Neuron (in vitro differentiated cells): Measurements from ENCODE around the gene ZBTB6.
A peak's percentile ranks its signal among the peaks of the same experiment; 100 is the strongest.

Source experiments
- H2AFZ ChIP-seq: one replicate; pipeline ENCODE4 v1.6.1; 2013; ENCODE audit warnings: low read depth, mild to moderate bottlenecking, inconsistent platforms, low read length, moderate library complexity
- H3K27me3 ChIP-seq: one replicate; pipeline ENCODE4 v1.6.1; 2013; ENCODE audit warnings: low read length; ENCODE audit not compliant: insufficient read depth
- H3K36me3 ChIP-seq: one replicate; pipeline ENCODE4 v1.6.1; 2013; ENCODE audit warnings: low read length; ENCODE audit not compliant: insufficient read depth
- H3K4me1 ChIP-seq: one replicate; pipeline ENCODE4 v1.6.1; 2013; ENCODE audit warnings: low read length; ENCODE audit not compliant: insufficient read depth
- H3K4me3 ChIP-seq: 2 replicates; pipeline ENCODE4 v1.5.1; 2013; ENCODE audit warnings: mild to moderate bottlenecking, low read length, moderate library complexity
- H3K9me3 ChIP-seq: one replicate; pipeline ENCODE4 v1.6.1; 2013; ENCODE audit warnings: low read length

ZBTB6 gene

DNA sequence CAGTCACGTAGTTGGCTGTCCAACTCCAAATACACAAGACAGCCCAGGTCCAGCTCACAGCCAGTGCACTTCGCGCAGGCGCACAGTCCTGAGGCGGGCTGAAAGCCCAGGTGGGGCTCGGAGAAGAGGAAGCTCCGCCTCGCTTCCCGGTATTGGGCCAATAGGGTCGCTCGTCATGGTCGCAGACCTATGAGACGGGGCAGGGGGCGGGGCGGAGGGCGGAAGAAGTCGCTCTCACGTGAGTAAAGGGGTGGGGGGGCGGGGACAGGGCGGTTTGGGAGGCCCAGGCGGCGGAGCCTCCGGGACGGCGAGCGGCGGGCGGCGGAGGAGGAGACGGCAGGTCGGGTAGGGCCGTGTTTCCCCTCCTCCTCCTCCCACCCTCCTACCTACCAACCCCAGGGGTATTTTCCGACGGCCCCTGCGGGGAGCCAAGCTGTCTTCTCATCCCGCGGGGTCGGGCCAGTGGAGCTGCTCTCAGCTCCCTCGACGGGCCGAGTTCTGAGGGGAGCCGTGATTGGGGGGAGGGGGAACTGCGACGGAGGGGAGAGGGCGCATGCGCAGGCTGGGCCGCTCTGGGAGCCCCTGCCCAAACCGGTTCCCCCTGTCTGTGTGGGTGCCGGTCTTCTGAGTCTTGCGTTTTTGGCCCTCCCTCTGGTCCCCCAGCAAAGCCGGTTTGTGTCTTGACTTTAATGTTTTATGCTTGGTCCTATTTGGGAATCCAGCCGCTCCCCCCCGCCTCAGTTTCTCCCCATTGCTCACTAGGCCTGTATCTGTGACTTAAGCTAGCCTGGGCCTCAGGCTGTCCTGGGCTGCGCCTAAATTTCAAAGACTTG lies 27.8 kb upstream of the ZBTB6 start, which contains the start of gene RABGAP1:
Gene RABGAP1 (plus strand): TSS at position 272 of the 833 bp plus-strand sequence. CDS start 16,040 bp downstream, outside the sequence.
- Histone ChIP-seq H3K4me3 (peak within 1 kb of the TSS; percentile 71), H3K36me3 (peaks cover 17% of the 10 kb centered on the region), H2AFZ (peak within 1 kb of the TSS; percentile 0), H3K27me3 (no peaks in the 10 kb centered on the region), H3K9me3 (no peaks in the 10 kb centered on the region), H3K4me1 (peaks cover 15% of the 10 kb centered on the region)

DNA sequence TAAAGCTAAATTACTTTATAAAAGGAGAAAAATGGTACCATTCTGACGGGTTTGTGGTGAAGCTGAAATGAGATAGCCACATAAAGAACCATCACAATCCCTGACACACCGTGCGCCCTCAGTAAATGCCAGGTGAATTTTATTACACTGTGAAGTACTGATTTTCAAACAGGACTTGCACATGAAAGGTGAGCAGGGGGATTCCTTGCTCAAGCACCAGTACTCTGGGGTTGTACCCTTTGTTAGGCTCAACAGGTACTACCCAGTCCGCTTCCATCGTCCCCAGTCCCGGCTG lies 27.3 kb upstream of the ZBTB6 start:
- Histone ChIP-seq H3K36me3 (peaks cover 17% of the 10 kb centered on the region), H3K4me3 (peak overlapping the region; percentile 42), H3K4me1 (peaks cover 15% of the 10 kb centered on the region), H2AFZ (peak overlapping the region; percentile 0), H3K9me3 (no peaks in the 10 kb centered on the region), H3K27me3 (no peaks in the 10 kb centered on the region)

DNA sequence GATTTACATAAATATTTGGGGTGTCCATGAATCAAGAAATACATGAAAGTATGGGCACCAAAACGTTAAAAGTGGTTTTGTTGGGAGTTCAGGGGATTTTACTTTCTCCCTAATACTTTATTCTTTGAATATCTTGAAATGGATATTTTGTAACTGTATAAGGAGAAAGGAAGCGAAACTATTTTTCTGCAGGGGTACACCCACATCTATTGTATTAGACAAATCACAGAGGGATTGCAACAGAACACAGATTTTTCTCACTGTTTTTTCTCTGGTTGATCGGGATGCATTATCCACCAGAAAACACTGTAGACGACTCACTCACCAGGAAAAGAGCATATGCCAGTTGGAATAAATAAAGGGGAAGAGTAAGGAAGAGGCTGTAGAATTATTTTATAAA lies 26.5 kb upstream of the ZBTB6 start:
- H3K36me3 ChIP-seq = peaks cover 17% of the 10 kb centered on the region

DNA sequence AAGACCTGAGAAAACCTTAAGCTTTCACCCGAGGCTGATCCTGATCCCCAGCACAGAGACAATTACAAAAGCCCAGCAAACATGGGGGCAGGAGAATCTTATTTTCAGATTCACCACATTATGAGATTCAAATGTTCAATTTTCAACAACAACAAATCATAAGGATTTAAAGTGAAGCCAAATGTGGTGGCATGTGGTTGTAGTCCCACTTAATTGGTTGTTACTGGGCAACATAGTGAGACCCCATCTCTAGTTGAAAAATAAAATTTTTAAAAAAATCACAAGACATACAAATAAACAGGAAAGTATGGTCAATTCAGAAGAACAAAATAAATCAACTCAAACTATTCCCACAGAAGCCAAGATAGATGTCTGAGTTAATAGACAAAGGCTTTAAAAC lies 23.8 kb upstream of the ZBTB6 start:
- Histone ChIP-seq H3K27me3 (no peaks in the 10 kb centered on the region), H3K4me1 (peaks cover 15% of the 10 kb centered on the region), H3K36me3 (peaks cover 14% of the 10 kb centered on the region), H2AFZ (no peak overlapping the region), H3K4me3 (no peak overlapping the region), H3K9me3 (no peaks in the 10 kb centered on the region)

More for the DNA sequence above, 26.5 kb upstream of the ZBTB6 start:
- no peak overlapping the region for H2AFZ ChIP-seq
- no peak overlapping the region for H3K4me3 ChIP-seq
- no peaks in the 10 kb centered on the region for H3K27me3 ChIP-seq
- H3K9me3 ChIP-seq = no peaks in the 10 kb centered on the region
- H3K4me1 ChIP-seq = peaks cover 15% of the 10 kb centered on the region

DNA sequence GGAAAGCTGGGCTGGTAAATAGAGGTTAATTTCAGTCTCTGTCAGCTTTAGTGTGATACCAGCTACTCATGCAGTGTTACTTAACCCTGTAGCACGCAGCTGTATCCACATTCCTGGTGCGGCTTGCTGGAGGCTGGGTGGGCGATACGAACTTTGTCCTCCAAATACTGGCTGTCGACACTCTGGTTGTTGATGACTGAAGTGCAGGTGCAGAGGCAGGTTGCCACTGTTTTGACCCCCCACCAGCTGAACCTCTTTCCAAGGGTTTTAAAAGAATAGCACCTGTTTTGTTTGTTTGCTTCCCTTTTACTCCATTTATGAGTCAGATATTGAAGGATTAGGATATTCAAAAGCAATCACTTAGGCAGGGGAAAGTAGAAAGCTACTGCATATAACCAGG lies 23.3 kb upstream of the ZBTB6 start:
- H3K36me3 ChIP-seq = peaks cover 14% of the 10 kb centered on the region

DNA sequence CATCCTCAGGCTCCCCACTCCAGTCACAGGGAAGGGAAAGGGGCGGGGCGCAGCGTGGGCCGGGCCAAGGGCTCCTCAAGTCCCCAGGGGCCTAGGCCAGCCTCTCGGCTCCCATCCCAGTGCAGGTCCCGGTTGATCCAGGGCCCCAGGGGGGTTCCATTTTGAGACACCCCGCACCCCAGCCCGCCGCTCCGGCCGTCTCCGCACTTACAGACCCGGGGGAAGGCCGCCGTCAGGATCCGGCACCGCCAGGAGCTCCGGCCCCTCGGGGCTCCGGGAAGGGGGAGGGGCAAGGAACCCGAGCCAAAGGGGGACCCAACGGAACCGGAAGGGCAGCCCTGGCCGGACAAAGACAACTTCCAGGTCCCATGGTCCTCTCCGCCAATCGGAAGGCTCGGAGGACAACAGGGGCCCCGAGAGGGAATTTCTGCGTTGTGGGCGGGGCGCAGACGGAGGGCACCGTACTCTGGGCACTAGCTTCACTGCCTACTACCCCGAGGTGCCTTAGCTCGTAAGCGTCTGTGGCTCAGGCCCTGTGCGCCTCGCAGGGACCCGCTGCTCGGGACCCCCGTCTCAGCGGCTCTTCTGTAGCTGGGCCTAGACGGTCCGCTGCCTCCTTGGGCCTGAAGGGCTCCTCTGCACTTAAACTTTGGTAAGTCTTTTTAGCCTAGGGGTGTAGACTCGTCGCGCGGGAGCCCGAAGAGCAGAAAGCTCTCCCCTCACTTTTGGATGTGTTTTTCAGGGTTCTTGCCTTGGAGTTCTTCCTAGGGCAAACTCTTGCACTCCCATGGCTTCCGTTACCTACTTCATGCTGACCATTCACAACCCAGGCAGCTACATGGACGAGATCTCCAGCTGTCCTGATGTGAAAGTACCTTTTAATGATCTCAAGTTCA lies 18.4 kb upstream of the ZBTB6 start, which contains the start of gene ZBTB26:
Gene ZBTB26 (minus strand): TSS at position 287 of the 896 bp plus-strand sequence. CDS start 11,578 bp downstream, outside the sequence.
- Histone ChIP-seq H3K9me3 (no peaks in the 10 kb centered on the region), H3K4me3 (peak within 1 kb of the TSS; percentile 89), H3K36me3 (peaks cover 6% of the 10 kb centered on the region), H2AFZ (peak within 1 kb of the TSS; percentile 35), H3K4me1 (peaks cover 21% of the 10 kb centered on the region), H3K27me3 (no peaks in the 10 kb centered on the region)

More for the DNA sequence above, 23.3 kb upstream of the ZBTB6 start:
- H3K4me1 ChIP-seq = peaks cover 13% of the 10 kb centered on the region
- no peak overlapping the region for H3K4me3 ChIP-seq
- H2AFZ ChIP-seq = no peak overlapping the region
- no peaks in the 10 kb centered on the region for H3K27me3 ChIP-seq
- no peaks in the 10 kb centered on the region for H3K9me3 ChIP-seq

DNA sequence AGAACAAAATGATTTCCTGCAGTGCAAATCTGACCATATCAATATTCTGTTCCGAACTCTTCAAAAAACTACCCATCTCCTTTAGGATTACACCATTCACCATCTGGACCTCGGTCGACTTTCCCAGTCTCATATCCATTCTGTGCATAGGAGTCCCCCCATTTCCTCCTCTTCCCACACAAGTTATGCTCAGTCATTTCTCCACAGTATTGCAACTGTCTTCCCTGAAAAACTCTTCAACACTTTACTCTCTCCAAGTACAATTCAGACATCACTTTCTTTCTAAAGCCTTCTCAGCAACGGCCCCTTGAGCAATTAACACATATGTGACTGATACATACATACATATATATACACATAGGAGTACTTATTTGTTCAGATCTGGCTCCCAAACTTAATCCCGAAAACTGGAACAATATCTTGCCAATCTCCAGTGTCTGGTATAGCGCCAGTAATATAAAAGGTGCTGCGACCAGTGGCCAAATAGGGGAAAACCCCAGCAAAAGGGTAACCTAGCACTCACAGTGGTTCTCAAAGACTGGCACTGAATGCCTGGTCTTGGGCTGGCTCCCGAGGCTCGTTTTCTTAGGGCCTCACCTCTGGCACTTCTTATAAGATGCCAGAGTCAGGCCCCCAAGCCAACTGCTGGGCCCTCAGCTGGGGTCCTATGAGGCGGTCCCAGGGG lies 17.6 kb upstream of the ZBTB6 start:
- peak overlapping the region; percentile 89 for H3K4me3 ChIP-seq
- H3K36me3 ChIP-seq = peaks cover 4% of the 10 kb centered on the region
- peaks cover 21% of the 10 kb centered on the region for H3K4me1 ChIP-seq
- H3K27me3 ChIP-seq = no peaks in the 10 kb centered on the region
- no peaks in the 10 kb centered on the region for H3K9me3 ChIP-seq
- H2AFZ ChIP-seq = peak overlapping the region; percentile 35

DNA sequence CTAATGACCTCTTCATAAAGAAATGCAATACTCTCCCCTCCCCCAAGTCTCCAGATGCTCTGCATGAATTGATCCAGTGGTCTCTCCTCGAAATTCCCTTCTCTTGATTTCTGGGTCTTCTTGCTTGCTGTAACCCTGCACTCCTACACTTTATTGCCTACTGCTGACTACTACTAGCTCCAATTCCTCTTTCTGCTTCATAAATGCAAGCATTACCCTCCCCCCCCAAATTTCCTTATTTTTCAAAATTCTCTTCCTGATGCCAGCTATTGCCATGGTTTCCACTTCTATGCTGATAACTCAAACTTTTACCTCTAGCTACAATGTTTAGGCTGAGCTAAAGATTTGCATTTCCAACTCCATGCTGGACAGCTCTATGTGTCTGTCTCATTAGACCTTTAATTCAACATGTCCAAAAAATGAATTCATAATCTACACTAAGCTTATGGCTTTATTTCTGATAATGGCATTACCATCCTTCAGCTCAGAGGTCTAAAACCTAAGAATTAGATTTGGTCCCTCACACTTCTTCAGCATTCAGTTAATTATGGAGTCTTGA lies 16.8 kb upstream of the ZBTB6 start:
- Histone ChIP-seq H3K9me3 (no peaks in the 10 kb centered on the region), H2AFZ (no peak overlapping the region), H3K4me1 (peaks cover 21% of the 10 kb centered on the region), H3K27me3 (no peaks in the 10 kb centered on the region), H3K4me3 (peak overlapping the region; percentile 89), H3K36me3 (peaks cover 5% of the 10 kb centered on the region)

DNA sequence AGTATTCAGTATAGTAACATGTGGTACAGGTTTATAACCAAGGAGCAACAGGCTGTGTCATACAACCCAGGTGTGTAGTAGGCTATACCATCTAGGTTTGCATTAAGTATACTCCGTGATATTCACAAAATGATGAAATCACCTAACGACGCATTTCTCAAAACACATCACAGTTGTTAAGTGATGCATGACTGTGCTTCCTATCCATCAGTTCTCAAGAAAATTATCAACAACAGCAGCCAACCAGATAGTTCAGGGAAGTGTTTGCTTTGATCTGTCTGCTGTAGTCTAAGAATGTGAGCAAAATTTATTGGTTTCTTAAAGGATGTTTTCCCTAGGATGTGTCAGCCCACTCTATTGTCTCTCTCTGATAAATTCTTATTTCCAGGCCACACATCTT lies 10.8 kb upstream of the ZBTB6 start:
- no peak overlapping the region for H2AFZ ChIP-seq
- H3K27me3 ChIP-seq = no peaks in the 10 kb centered on the region
- H3K4me1 ChIP-seq = peaks cover 11% of the 10 kb centered on the region
- H3K36me3 ChIP-seq = peaks cover 18% of the 10 kb centered on the region
- no peaks in the 10 kb centered on the region for H3K9me3 ChIP-seq
- no peak overlapping the region for H3K4me3 ChIP-seq

DNA sequence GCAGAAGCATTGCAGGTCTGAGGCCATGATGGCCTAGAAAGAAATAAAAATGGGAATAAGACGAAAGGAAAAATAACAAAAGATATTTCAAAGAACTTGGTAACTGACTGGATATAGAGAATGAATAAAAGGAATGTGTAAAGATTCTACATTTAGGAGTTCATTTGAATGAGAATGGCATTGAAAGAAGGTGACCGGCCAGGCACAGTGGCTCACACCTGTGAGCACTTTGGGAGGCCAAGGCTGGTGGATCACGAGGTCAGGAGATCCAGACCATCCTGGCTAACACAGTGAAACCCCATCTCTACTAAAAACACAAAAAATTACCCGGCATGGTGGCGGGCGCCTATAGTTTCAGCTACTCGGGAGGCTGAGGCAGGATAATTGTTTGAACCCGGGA lies 9.6 kb upstream of the ZBTB6 start:
- no peaks in the 10 kb centered on the region for H3K9me3 ChIP-seq
- H3K4me3 ChIP-seq = no peak overlapping the region
- H3K27me3 ChIP-seq = no peaks in the 10 kb centered on the region
- H2AFZ ChIP-seq = no peak overlapping the region
- peaks cover 11% of the 10 kb centered on the region for H3K4me1 ChIP-seq
- H3K36me3 ChIP-seq = peaks cover 25% of the 10 kb centered on the region

DNA sequence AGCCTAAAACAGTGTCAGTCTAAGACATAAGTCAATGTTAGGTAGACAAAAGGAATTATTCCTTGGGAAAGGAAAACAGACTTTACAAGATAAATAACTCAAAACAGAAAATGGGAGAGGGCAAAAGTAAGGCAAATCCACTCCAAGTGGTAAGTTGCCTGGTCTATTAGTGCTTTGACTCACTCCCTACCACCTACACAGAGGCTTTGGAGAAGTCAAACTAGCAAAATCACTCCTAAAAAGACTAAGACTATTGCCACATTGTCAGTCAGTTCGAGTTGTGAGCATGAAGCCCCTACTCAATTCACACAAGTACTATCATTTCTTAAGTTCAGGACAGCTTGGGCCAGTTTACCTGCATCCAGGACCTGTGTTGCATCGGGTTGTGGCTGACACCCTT lies 5.2 kb upstream of the ZBTB6 start:
- H2AFZ ChIP-seq = no peak overlapping the region
- H3K27me3 ChIP-seq = no peaks in the 10 kb centered on the region
- H3K36me3 ChIP-seq = peaks cover 23% of the 10 kb centered on the region
- no peaks in the 10 kb centered on the region for H3K9me3 ChIP-seq
- H3K4me1 ChIP-seq = peaks cover 11% of the 10 kb centered on the region
- no peak overlapping the region for H3K4me3 ChIP-seq

DNA sequence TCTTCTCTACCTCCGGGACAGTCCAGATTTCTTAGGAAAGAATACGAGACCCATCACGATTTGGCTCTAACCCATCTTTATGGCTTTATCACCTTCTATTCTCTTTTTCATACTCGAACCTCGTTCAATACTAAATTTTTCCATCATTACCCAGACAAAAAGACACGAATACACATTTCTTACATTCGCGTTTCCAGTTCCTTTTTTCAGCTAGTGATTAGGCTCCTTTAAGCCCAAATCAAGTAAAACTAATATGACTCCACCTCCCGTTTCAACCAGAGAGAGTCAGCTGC lies 506 bp downstream of the ZBTB6 start:
- peaks cover 17% of the 10 kb centered on the region for H3K4me1 ChIP-seq
- peaks cover 26% of the 10 kb centered on the region for H3K36me3 ChIP-seq
- peak overlapping the region; percentile 79 for H3K4me3 ChIP-seq
- no peaks in the 10 kb centered on the region for H3K9me3 ChIP-seq
- H3K27me3 ChIP-seq = no peaks in the 10 kb centered on the region
- H2AFZ ChIP-seq = peak overlapping the region; percentile 1
